Endothelial cell of umbilical vein (primary cell): Measurements from ENCODE around the gene CDH22. TPM values are rescaled to one million over a fixed set of nuclear protein-coding genes. Genes with fewer than 3 reads are reported as not detected.

Experiments
- BruUV-seq: library from RNA; stranded (reverse); fragments of 400-500 nt; replicated peaks from 2 replicates; lab custom pipeline; 2021; lab: Mats Ljungman, UMichigan
- CTCF ChIA-PET: fragments of 300-600, 350-600 bp; sonication (Branson Sonifier 250); formaldehyde crosslinking; loops from one replicate; lab custom pipeline; 2021; ENCODE audit warnings: antibody characterized with exemption, inconsistent platforms; lab: Charles Lee
- POLR2A ChIA-PET: fragments of 300-600, 350-600 bp; sonication (Branson Sonifier 250); formaldehyde crosslinking; loops from one replicate; lab custom pipeline; 2021; ENCODE audit warnings: antibody characterized with exemption, inconsistent platforms; lab: Charles Lee
- DNase-seq: peaks from one replicate; pipeline ENCODE4 v3.0.0-alpha.2; 2011; ENCODE audit warnings: low read depth, low spot score
- FAIRE-seq: peaks from 2 replicates; lab custom pipeline; 2011; peaks lifted over from hg19 to GRCh38; lab: Jason Lieb, UNC
- H2AFZ ChIP-seq: 2 replicates; pipeline ENCODE4 v1.6.0; 2012; ENCODE audit warnings: low read depth, low read length, control low read depth, inconsistent platforms
- H3K27ac ChIP-seq: 2 replicates; pipeline ENCODE4 v1.5.1; 2011; ENCODE audit warnings: low read depth, mild to moderate bottlenecking, control low read depth, low read length, moderate library complexity; ENCODE audit not compliant: insufficient read depth
- H3K27me3 ChIP-seq, 2 experiments: 2 replicates each; pipeline versions ENCODE4 v1.6.0 to v1.6.1; 2011; ENCODE audit warnings: low read length in 2 of 2, mixed read lengths in 1 of 2; ENCODE audit not compliant: control insufficient read depth in 2 of 2, insufficient read depth in 2 of 2
- H3K36me3 ChIP-seq, 2 experiments: 2 replicates in 1 of 2; 3 replicates in 1 of 2; pipeline ENCODE4 v1.5.1; 2011; ENCODE audit warnings: low read length in 2 of 2, mild to moderate bottlenecking in 1 of 2, moderate library complexity in 1 of 2; ENCODE audit not compliant: control insufficient read depth in 2 of 2, insufficient read depth in 2 of 2; ENCODE audit errors: extremely low read depth in 1 of 2
- H3K4me1 ChIP-seq: 3 replicates; pipeline ENCODE4 v1.5.1; 2011; ENCODE audit warnings: mild to moderate bottlenecking, low read length; ENCODE audit not compliant: control insufficient read depth, insufficient read depth; ENCODE audit errors: extremely low read depth
- H3K4me2 ChIP-seq: 2 replicates; pipeline ENCODE4 v1.6.1; 2011; ENCODE audit warnings: low read length, control low read depth, mixed read lengths; ENCODE audit not compliant: insufficient read depth
- H3K4me3 ChIP-seq, 3 experiments: fragments of 200-600 bp in 1 of 3; sonication (generic), shearing (Covaris generic) in 1 of 3; replicated peaks in 1 of 3; 2 replicates each; pipeline ENCODE4 v1.5.1; 2011 to 2016; ENCODE audit warnings: control low read depth in 3 of 3, low read length in 3 of 3, mild to moderate bottlenecking in 2 of 3, inconsistent platforms in 1 of 3, low read depth in 1 of 3, moderate library complexity in 1 of 3; ENCODE audit not compliant: insufficient read depth in 1 of 3
- H3K79me2 ChIP-seq: 2 replicates; pipeline ENCODE4 v1.6.0; 2012; ENCODE audit warnings: low read length, inconsistent platforms; ENCODE audit not compliant: control insufficient read depth, insufficient read depth
- H3K9ac ChIP-seq: replicated peaks from 2 replicates; pipeline ENCODE3; 2011; ENCODE audit warnings: low read length, control low read depth; ENCODE audit not compliant: insufficient read depth; ENCODE audit errors: extremely low read depth
- H3K9me1 ChIP-seq: replicated peaks from 3 replicates; pipeline ENCODE4 v1.6.0; 2011; ENCODE audit warnings: mild to moderate bottlenecking, low read length; ENCODE audit not compliant: control insufficient read depth, insufficient read depth; ENCODE audit errors: extremely low read depth
- H3K9me3 ChIP-seq: replicated peaks from 2 replicates; pipeline ENCODE4 v1.5.1; 2012; ENCODE audit warnings: low read length, inconsistent platforms; ENCODE audit not compliant: control insufficient read depth, insufficient read depth
- H4K20me1 ChIP-seq: replicated peaks from 2 replicates; pipeline ENCODE3; 2011; ENCODE audit warnings: mild to moderate bottlenecking, low read length; ENCODE audit not compliant: control insufficient read depth, insufficient read depth; ENCODE audit errors: extremely low read depth
- CTCF ChIP-seq, 2 donors: IDR thresholded peaks; 1 replicate in 1 of 2; 2 replicates in 1 of 2; pipeline ENCODE4 v1.5.1; 2011; ENCODE audit warnings: low read length in 2 of 2, mild to moderate bottlenecking in 2 of 2, moderate library complexity in 2 of 2, control low read depth in 1 of 2, inconsistent platforms in 1 of 2, low read depth in 1 of 2; ENCODE audit not compliant: insufficient read depth in 1 of 2; ENCODE audit errors: extremely low read depth in 1 of 2
- EZH2 ChIP-seq: IDR thresholded peaks from 2 replicates; pipeline ENCODE4 v1.6.1; 2012; ENCODE audit warnings: borderline replicate concordance, low read depth, mild to moderate bottlenecking, moderate library complexity, low read length, inconsistent platforms; ENCODE audit not compliant: severe bottlenecking
- FOS ChIP-seq: IDR thresholded peaks from 2 replicates; pipeline ENCODE4 v1.6.1; 2011; ENCODE audit warnings: mild to moderate bottlenecking, low read length, moderate library complexity, borderline replicate concordance; ENCODE audit not compliant: insufficient read depth
- GATA2 ChIP-seq: IDR thresholded peaks from 2 replicates; pipeline ENCODE4 v1.7.0; 2011; ENCODE audit warnings: low read depth, mild to moderate bottlenecking, moderate library complexity, mixed read lengths, low read length; ENCODE audit not compliant: insufficient read length, insufficient read depth
- JUN ChIP-seq: IDR thresholded peaks from 2 replicates; pipeline ENCODE4 v1.6.1; 2011; ENCODE audit warnings: borderline replicate concordance, low read depth; ENCODE audit not compliant: insufficient read length, insufficient read depth
- MAX ChIP-seq: IDR thresholded peaks from 2 replicates; pipeline ENCODE4 v1.6.1; 2011; ENCODE audit not compliant: insufficient read depth, insufficient read length
- MYC ChIP-seq: IDR thresholded peaks from one replicate; pipeline ENCODE4 v1.6.1; 2011; ENCODE audit warnings: mild to moderate bottlenecking, low read depth, low read length
- POLR2A ChIP-seq: IDR thresholded peaks from 2 replicates; pipeline ENCODE4 v1.6.1; 2012; ENCODE audit warnings: low read depth, mild to moderate bottlenecking, control low read depth, low read length
- POLR2AphosphoS5 ChIP-seq: IDR thresholded peaks from 2 replicates; pipeline ENCODE4 v1.6.1; 2012; ENCODE audit warnings: low read depth, mild to moderate bottlenecking, control low read depth, low read length, moderate library complexity; ENCODE audit not compliant: insufficient read depth
- dilution Hi-C: fragments of 300-500 bp; cut with MboI; formaldehyde crosslinking; loops from one replicate; pipeline ENCODE4 v1.15.0; 2019; ENCODE audit warnings: low sequenced_read_pairs; ENCODE audit not compliant: extremely low pct_ligation_motif_present
- intact Hi-C: fragments of 100-400 bp; cut with micrococcal nuclease; formaldehyde crosslinking; loops from one replicate; pipeline ENCODE4 v1.10.0; 2022
- polyA plus RNA-seq, 4 experiments: library from polyadenylated mRNA; depleted of rRNA in 3 of 4; stranded (reverse) in 3 of 4; unstranded in 1 of 4; fragments of >200 nt; gene quantifications; 2 replicates each; pipeline versions ENCODE4 v1.2.1 to v1.2.3, GENCODE V29; 2011 to 2012; ENCODE audit warnings: missing spikeins in 1 of 4
- total RNA-seq: library from RNA; stranded (reverse); gene quantifications from 2 replicates; pipeline ENCODE4 v1.2.3, GENCODE V29; 2021

The CDH22 gene
- total and polyA plus RNA-seq, 2 donors (not counting 3 experiments of a cell fraction or from before 2014, with no cell fraction given): not detected

GRCh38 chr20:46226602-46227001, 81.7 kb downstream of the CDH22 start:
- no peak overlapping the region for H2AFZ ChIP-seq
- no peaks in the 10 kb centered on the region for H3K9me3 ChIP-seq
- dilution Hi-C loops (no loop called here), intact Hi-C loops (no loop called here)
- CTCF ChIA-PET: interaction anchor here (1.6 kb wide), 1 partner anchor 80 kb away, joined by 4 read pairs; no protein-coding TSS in a partner anchor
- no peaks in the 10 kb centered on the region for H3K79me2 ChIP-seq
- no peak for FAIRE-seq
- POLR2A ChIA-PET: no interaction called here
- TF ChIP-seq POLR2A (no peak), MAX (no peak), FOS (no peak), GATA2 (no peak), JUN (no peak), EZH2 (no peak), CTCF (IDR thresholded peaks at IDR 0.05; ENCODE audit: extremely low read depth in 1 of 2, insufficient read depth in 1 of 2, low read depth in 1 of 2, low read length in 2 of 2) (no peak), MYC (no peak), POLR2AphosphoS5 (no peak)
- H3K36me3 ChIP-seq: no peaks in the 10 kb centered on the region
- no peak overlapping the region for H3K9ac ChIP-seq
- no peaks in the 10 kb centered on the region for H3K4me1 ChIP-seq
- H3K4me2 ChIP-seq: no peak overlapping the region
- no peaks in the 10 kb centered on the region for H4K20me1 ChIP-seq
- H3K4me3 ChIP-seq: no peak overlapping the region
- BruUV-seq: no TSS peak
- DNase-seq: no peak
- no peaks in the 10 kb centered on the region for H3K27me3 ChIP-seq
- no peak overlapping the region for H3K27ac ChIP-seq
- no peaks in the 10 kb centered on the region for H3K9me1 ChIP-seq
